Measurements from ENCODE around the gene ABCD1.

Gene ABCD1

GRCh38 chrX:153750127-153750774 lies 25.6 kb downstream of the ABCD1 start:
- in situ Hi-C loops (cut with HindIII; ENCODE audit: low sequenced_read_pairs), result no loop called here

GRCh38 chrX:153755136-153755535 lies 30.5 kb downstream of the ABCD1 start:
- in situ Hi-C loops (cut with HindIII; ENCODE audit: low sequenced_read_pairs), result no loop called here

- in situ Hi-C loops (cut with HindIII; ENCODE audit: low sequenced_read_pairs), result no loop called here
These were observed 37.2 kb downstream of the ABCD1 start for GRCh38 chrX:153761863-153762262.

GRCh38 chrX:153762626-153763173 lies 38.0 kb downstream of the ABCD1 start:
- in situ Hi-C loops (cut with HindIII; ENCODE audit: low sequenced_read_pairs), result no loop called here

GRCh38 chrX:153763298-153763932 lies 38.8 kb downstream of the ABCD1 start:
- in situ Hi-C loops (cut with HindIII; ENCODE audit: low sequenced_read_pairs), result no loop called here

- in situ Hi-C loops (cut with HindIII; ENCODE audit: low sequenced_read_pairs), result no loop called here
These were observed 39.5 kb downstream of the ABCD1 start, which contains the start of gene PLXNB3 for GRCh38 chrX:153763989-153764755. TSS of gene PLXNB3 (plus strand) at chrX:153764249. CDS start at chrX:153765536, 1,287 bp downstream.

GRCh38 chrX:153764786-153765137 lies 40.1 kb downstream of the ABCD1 start:
- in situ Hi-C loops (cut with HindIII; ENCODE audit: low sequenced_read_pairs), result no loop called here

- in situ Hi-C loops (cut with HindIII; ENCODE audit: low sequenced_read_pairs), result no loop called here
These were observed 40.8 kb downstream of the ABCD1 start for GRCh38 chrX:153765138-153766079.

- in situ Hi-C loops (cut with HindIII; ENCODE audit: low sequenced_read_pairs), result no loop called here
These were observed 41.6 kb downstream of the ABCD1 start for GRCh38 chrX:153766098-153766817.

- in situ Hi-C loops (cut with HindIII; ENCODE audit: low sequenced_read_pairs), result no loop called here
These were observed 42.4 kb downstream of the ABCD1 start for GRCh38 chrX:153766871-153767673.

GRCh38 chrX:153767674-153768055 lies 43.0 kb downstream of the ABCD1 start:
- in situ Hi-C loops (cut with HindIII; ENCODE audit: low sequenced_read_pairs), result no loop called here

GRCh38 chrX:153768311-153769157 lies 43.9 kb downstream of the ABCD1 start:
- in situ Hi-C loops (cut with HindIII; ENCODE audit: low sequenced_read_pairs), result no loop called here

- in situ Hi-C loops (cut with HindIII; ENCODE audit: low sequenced_read_pairs), result no loop called here
These were observed 44.7 kb downstream of the ABCD1 start for GRCh38 chrX:153769158-153769864.

- in situ Hi-C loops (cut with HindIII; ENCODE audit: low sequenced_read_pairs), result no loop called here
These were observed 45.4 kb downstream of the ABCD1 start for GRCh38 chrX:153769865-153770600.

GRCh38 chrX:153770601-153771414 lies 46.2 kb downstream of the ABCD1 start:
- in situ Hi-C loops (cut with HindIII; ENCODE audit: low sequenced_read_pairs), result no loop called here
